Ramos (cell line): ENCODE results near the gene SLC4A7.
"Not testable (repeated sequence)": the region's sequence is repeated elsewhere in the genome, so short reads cannot be mapped to it uniquely, and the experiment has no call there.

Source experiments
- in situ Hi-C: fragments of 300-500 bp; cut with MboI; formaldehyde crosslinking; loops from one replicate; pipeline ENCODE4 v1.14.3; 2022; ENCODE audit warnings: low sequenced_read_pairs; ENCODE audit not compliant: unreplicated experiment

Gene SLC4A7

GRCh38 chr3:27442995-27443394 lies 41.2 kb downstream of the SLC4A7 start:
- in situ Hi-C loops, result not testable (repeated sequence)

- in situ Hi-C loops, result not testable (repeated sequence)
These were observed 45.8 kb downstream of the SLC4A7 start for GRCh38 chr3:27438352-27438751.

- in situ Hi-C loops, result no loop called here
These were observed 53.1 kb downstream of the SLC4A7 start for GRCh38 chr3:27431116-27431515.

- in situ Hi-C loops, result no loop called here
These were observed 54.3 kb downstream of the SLC4A7 start for GRCh38 chr3:27429909-27430308.

- in situ Hi-C loops, result no loop called here
These were observed 55.7 kb downstream of the SLC4A7 start for GRCh38 chr3:27428446-27428845.

- in situ Hi-C loops, result no loop called here
These were observed 57.3 kb downstream of the SLC4A7 start for GRCh38 chr3:27426926-27427325.

GRCh38 chr3:27425896-27426565 lies 58.2 kb downstream of the SLC4A7 start:
- in situ Hi-C loops, result no loop called here

- in situ Hi-C loops, result not testable (repeated sequence)
These were observed 59.2 kb downstream of the SLC4A7 start for GRCh38 chr3:27424812-27425521.

GRCh38 chr3:27423463-27423862 lies 60.7 kb downstream of the SLC4A7 start:
- in situ Hi-C loops, result no loop called here

- in situ Hi-C loops, result no loop called here
These were observed 61.6 kb downstream of the SLC4A7 start for GRCh38 chr3:27422617-27423016.

- in situ Hi-C loops, result no loop called here
These were observed 69.0 kb downstream of the SLC4A7 start for GRCh38 chr3:27415202-27415601.

- in situ Hi-C loops, result no loop called here
These were observed 91.1 kb downstream of the SLC4A7 start for GRCh38 chr3:27392950-27393679.

GRCh38 chr3:27392414-27392813 lies 91.8 kb downstream of the SLC4A7 start:
- in situ Hi-C loops, result not testable (repeated sequence)

- in situ Hi-C loops, result no loop called here
These were observed 92.4 kb downstream of the SLC4A7 start for GRCh38 chr3:27391796-27392195.

GRCh38 chr3:27387625-27388024 lies 96.6 kb downstream of the SLC4A7 start:
- in situ Hi-C loops, result no loop called here

- in situ Hi-C loops, result no loop called here
These were observed 98.7 kb downstream of the SLC4A7 start for GRCh38 chr3:27385504-27385903.

GRCh38 chr3:27384191-27384590 lies 100.0 kb downstream of the SLC4A7 start:
- in situ Hi-C loops, result no loop called here

GRCh38 chr3:27380433-27381357 lies 103.5 kb downstream of the SLC4A7 start:
- in situ Hi-C loops, result no loop called here

GRCh38 chr3:27378331-27378730 lies 105.9 kb downstream of the SLC4A7 start:
- in situ Hi-C loops, result no loop called here

- in situ Hi-C loops, result no loop called here
These were observed 107.9 kb downstream of the SLC4A7 start for GRCh38 chr3:27376109-27376772.
